Endothelial cell of umbilical vein (primary cell): ENCODE results near the gene BOLA2B.

Experiments used
- EZH2 ChIP-seq: IDR thresholded peaks from 2 replicates; pipeline ENCODE4 v1.6.1; 2012; ENCODE audit warnings: borderline replicate concordance, low read depth, mild to moderate bottlenecking, moderate library complexity, low read length, inconsistent platforms; ENCODE audit not compliant: severe bottlenecking
- FOS ChIP-seq: IDR thresholded peaks from 2 replicates; pipeline ENCODE4 v1.6.1; 2011; ENCODE audit warnings: mild to moderate bottlenecking, low read length, moderate library complexity, borderline replicate concordance; ENCODE audit not compliant: insufficient read depth
- GATA2 ChIP-seq: IDR thresholded peaks from 2 replicates; pipeline ENCODE4 v1.7.0; 2011; ENCODE audit warnings: low read depth, mild to moderate bottlenecking, moderate library complexity, mixed read lengths, low read length; ENCODE audit not compliant: insufficient read length, insufficient read depth
- JUN ChIP-seq: IDR thresholded peaks from 2 replicates; pipeline ENCODE4 v1.6.1; 2011; ENCODE audit warnings: borderline replicate concordance, low read depth; ENCODE audit not compliant: insufficient read length, insufficient read depth
- MYC ChIP-seq: IDR thresholded peaks from one replicate; pipeline ENCODE4 v1.6.1; 2011; ENCODE audit warnings: mild to moderate bottlenecking, low read depth, low read length
- POLR2A ChIP-seq: IDR thresholded peaks from 2 replicates; pipeline ENCODE4 v1.6.1; 2012; ENCODE audit warnings: low read depth, mild to moderate bottlenecking, control low read depth, low read length
- POLR2AphosphoS5 ChIP-seq: IDR thresholded peaks from 2 replicates; pipeline ENCODE4 v1.6.1; 2012; ENCODE audit warnings: low read depth, mild to moderate bottlenecking, control low read depth, low read length, moderate library complexity; ENCODE audit not compliant: insufficient read depth
- TF ChIP-seq, protein P1 (sequence below), 2 donors: IDR thresholded peaks; 1 replicate in 1 of 2; 2 replicates in 1 of 2; pipeline ENCODE4 v1.5.1; 2011; ENCODE audit warnings: low read length in 2 of 2, mild to moderate bottlenecking in 2 of 2, moderate library complexity in 2 of 2, control low read depth in 1 of 2, inconsistent platforms in 1 of 2, low read depth in 1 of 2; ENCODE audit not compliant: insufficient read depth in 1 of 2; ENCODE audit errors: extremely low read depth in 1 of 2
- TF ChIP-seq, protein P2 (sequence below): IDR thresholded peaks from 2 replicates; pipeline ENCODE4 v1.6.1; 2011; ENCODE audit not compliant: insufficient read depth, insufficient read length

DNA sequence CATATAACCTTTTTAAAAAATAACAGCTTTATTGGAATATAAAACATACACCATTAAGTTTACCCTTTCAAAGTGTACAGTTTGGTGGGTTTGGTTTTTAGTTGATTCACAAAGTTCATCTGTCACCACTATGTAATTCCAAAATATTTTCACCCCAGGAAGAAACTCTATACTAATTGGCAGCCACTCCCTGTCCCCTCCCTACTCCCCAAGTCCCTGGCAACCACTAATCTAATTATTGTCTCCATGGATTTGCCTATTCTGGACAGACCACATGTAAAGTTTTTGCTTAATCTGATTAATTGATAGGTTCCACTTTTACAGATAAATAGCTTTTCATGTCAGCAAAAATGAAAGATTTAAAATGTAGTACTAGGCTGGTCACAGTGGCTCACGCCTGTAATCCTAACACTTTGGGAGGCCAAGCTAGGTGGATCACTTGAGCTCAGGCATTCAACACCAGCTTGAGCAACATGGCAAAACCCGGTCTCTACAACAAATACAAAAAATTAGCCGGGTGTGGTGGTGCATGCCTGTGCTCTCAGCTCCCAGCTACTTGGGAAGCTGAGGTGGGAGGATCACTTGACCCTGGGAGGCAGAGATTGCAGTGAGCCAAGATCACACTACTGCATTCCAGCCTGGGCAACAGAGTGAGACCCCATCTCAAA is 45.5 kb downstream of the BOLA2B start:
- TF ChIP-seq POLR2A, result no peak
- TF ChIP-seq, protein P1, sequence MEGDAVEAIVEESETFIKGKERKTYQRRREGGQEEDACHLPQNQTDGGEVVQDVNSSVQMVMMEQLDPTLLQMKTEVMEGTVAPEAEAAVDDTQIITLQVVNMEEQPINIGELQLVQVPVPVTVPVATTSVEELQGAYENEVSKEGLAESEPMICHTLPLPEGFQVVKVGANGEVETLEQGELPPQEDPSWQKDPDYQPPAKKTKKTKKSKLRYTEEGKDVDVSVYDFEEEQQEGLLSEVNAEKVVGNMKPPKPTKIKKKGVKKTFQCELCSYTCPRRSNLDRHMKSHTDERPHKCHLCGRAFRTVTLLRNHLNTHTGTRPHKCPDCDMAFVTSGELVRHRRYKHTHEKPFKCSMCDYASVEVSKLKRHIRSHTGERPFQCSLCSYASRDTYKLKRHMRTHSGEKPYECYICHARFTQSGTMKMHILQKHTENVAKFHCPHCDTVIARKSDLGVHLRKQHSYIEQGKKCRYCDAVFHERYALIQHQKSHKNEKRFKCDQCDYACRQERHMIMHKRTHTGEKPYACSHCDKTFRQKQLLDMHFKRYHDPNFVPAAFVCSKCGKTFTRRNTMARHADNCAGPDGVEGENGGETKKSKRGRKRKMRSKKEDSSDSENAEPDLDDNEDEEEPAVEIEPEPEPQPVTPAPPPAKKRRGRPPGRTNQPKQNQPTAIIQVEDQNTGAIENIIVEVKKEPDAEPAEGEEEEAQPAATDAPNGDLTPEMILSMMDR (IDR thresholded peaks at IDR 0.05; ENCODE audit: extremely low read depth in 1 of 2, insufficient read depth in 1 of 2, low read depth in 1 of 2, low read length in 2 of 2), result no peak
- no peak for TF ChIP-seq EZH2
- no peak for TF ChIP-seq JUN
- TF ChIP-seq POLR2AphosphoS5, result no peak
- TF ChIP-seq, protein P2, sequence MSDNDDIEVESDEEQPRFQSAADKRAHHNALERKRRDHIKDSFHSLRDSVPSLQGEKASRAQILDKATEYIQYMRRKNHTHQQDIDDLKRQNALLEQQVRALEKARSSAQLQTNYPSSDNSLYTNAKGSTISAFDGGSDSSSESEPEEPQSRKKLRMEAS, result no peak
- TF ChIP-seq GATA2, result no peak
- no peak for TF ChIP-seq MYC
- TF ChIP-seq FOS, result no peak
